WI38 (cell line): ENCODE results near the gene UMAD1.

Source experiments
- H3K4me3 ChIP-seq: 2 replicates; pipeline ENCODE4 v1.5.1; 2011; ENCODE audit warnings: low read depth, mild to moderate bottlenecking, control low read depth, low read length
- CTCF ChIP-seq: IDR thresholded peaks from 2 replicates; pipeline ENCODE4 v1.5.1; 2012; ENCODE audit warnings: low read depth, mild to moderate bottlenecking, control low read depth, low read length

The UMAD1 gene

DNA sequence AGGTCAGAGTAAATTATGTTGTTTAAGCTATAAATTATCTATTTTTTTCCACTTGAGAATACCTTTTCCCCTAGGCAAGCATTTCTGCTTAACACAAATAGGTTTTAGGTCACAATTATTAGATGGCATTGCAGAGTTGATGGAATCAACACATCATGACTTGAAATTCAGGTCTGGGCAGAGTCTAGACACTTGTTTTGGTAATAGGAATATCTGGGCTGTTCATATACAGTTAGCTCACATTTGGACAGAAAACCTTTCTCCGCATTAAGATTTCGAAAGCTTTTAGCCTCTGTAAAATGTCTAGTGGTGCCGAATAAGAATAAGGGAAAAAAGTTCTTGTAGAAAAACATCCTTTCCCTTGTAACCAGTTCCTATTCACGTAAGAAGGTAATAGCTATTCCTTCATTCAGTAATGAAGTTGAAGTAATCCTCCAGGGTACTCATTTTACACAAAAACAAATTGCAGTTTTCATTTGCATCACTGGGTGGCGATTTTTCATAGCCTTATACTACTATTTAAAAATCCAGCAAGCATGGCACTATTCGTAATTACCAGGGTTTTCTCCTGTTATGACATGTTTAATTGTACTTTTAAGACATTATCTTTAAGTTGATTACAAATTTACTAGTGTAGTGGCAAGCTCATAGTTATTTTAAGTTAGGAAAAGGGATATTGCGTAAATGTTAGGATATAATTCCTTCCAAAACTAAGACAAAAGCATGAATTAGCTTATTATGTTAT, 40.8 kb downstream of the UMAD1 start:
- H3K4me3 ChIP-seq: no peak overlapping the region
- TF ChIP-seq CTCF: no peak; the same call in 1 of the 2 replicates

GRCh38 chr7:7681936-7682329, 41.4 kb downstream of the UMAD1 start:
- no peak overlapping the region for H3K4me3 ChIP-seq
- no peak for TF ChIP-seq CTCF

DNA sequence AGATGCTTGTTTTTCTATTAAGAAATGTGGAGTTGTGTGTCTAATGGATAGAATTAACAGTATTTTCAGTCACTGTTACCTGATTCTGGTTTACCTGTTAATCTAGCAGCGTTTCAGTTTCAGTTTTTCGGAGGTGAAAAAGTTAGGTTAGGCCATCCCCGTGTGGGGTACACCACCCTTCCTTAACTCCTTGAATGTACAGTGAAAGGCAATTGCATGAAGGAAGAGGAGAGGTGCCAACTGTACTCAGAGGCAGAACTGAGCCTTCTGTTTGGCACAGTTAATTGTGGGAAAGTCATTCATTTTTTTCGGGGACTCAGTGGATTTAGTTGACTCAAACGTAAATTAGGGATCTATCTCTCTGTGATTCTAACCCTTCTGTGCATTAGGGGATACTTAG, 42.3 kb downstream of the UMAD1 start:
- no peak overlapping the region for H3K4me3 ChIP-seq
- no peak for TF ChIP-seq CTCF

- H3K4me3 ChIP-seq: no peak overlapping the region
- no peak for TF ChIP-seq CTCF
Measured at GRCh38 chr7:7686811-7687508, 46.4 kb downstream of the UMAD1 start.

DNA sequence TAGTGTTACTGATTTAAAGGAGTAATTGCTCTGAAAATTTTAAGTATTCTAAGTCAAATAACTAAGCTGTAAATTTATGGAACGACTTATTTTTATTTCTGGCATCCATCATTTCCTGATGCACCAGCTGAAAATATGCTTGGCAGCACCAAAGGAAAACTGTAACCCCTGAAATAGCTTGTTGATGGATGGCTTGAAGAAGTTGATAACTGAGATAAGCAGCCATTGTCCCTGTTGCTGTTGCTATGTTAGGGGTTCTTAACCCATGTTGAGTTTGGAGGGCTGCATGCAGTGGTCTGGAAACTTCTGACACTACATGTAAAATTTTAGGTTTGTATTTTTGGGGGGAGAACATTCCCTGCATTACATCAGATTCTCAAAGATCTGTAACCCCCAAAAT, 47.2 kb downstream of the UMAD1 start:
- no peak for TF ChIP-seq CTCF
- no peak overlapping the region for H3K4me3 ChIP-seq

- TF ChIP-seq CTCF: no peak
Measured at GRCh38 chr7:7688310-7688709, 47.8 kb downstream of the UMAD1 start.

GRCh38 chr7:7688956-7689355, 48.4 kb downstream of the UMAD1 start:
- no peak for TF ChIP-seq CTCF

More at GRCh38 chr7:7688310-7688709, 47.8 kb downstream of the UMAD1 start:
- no peak overlapping the region for H3K4me3 ChIP-seq

More at GRCh38 chr7:7688956-7689355, 48.4 kb downstream of the UMAD1 start:
- no peak overlapping the region for H3K4me3 ChIP-seq
